IMR-90 (cell line): ENCODE results near the gene CALD1. TPM values are rescaled to one million over a fixed set of nuclear protein-coding genes. Genes with fewer than 3 reads are reported as not detected.
A peak's percentile ranks its signal among the peaks of the same experiment; 100 is the strongest.

Experiments
- ATAC-seq: fragments of 200-7000 bp; cut with Tn5 transposase; 2 replicates; pipeline ENCODE4 v1.9.1; 2020; ENCODE audit warnings: low read depth, mild to moderate bottlenecking, moderate library complexity
- BruUV-seq: library from RNA; stranded (reverse); fragments of 400-500 nt; replicated peaks from 2 replicates; lab custom pipeline; 2021; lab: Mats Ljungman, UMichigan
- CTCF ChIA-PET: fragments of 300-600 bp; formaldehyde crosslinking; extraction: SDS; loops from one replicate; lab custom pipeline; 2021; ENCODE audit warnings: antibody characterized with exemption; lab: Yijun Ruan, JAX
- POLR2A ChIA-PET: fragments of 300-600 bp; sonication (Branson Sonifier 250); formaldehyde crosslinking; loops from one replicate; lab custom pipeline; 2022; ENCODE audit warnings: antibody characterized with exemption; ENCODE audit not compliant: unreplicated experiment; lab: Charles Lee
- DNase-seq: peaks from one replicate; pipeline ENCODE4 v3.0.0; 2013
- H2AFZ ChIP-seq: replicated peaks from 2 replicates; pipeline ENCODE3; 2013; ENCODE audit warnings: low read length, mild to moderate bottlenecking; ENCODE audit not compliant: poor library complexity
- H2AK5ac ChIP-seq: 2 replicates; pipeline ENCODE4 v1.6.1; 2013; ENCODE audit warnings: low read depth, low read length, inconsistent platforms
- H2AK9ac ChIP-seq: replicated peaks from 2 replicates; pipeline ENCODE3; 2013; ENCODE audit warnings: mild to moderate bottlenecking, low read depth, low read length, moderate library complexity; ENCODE audit not compliant: poor library complexity
- H2BK120ac ChIP-seq: 2 replicates; pipeline ENCODE4 v1.6.1; 2013; ENCODE audit warnings: low read depth, low read length, inconsistent platforms
- H2BK15ac ChIP-seq: 3 replicates; pipeline ENCODE4 v1.6.1; 2013; ENCODE audit warnings: low read depth, low read length, inconsistent platforms
- H2BK20ac ChIP-seq: 2 replicates; pipeline ENCODE4 v1.6.1; 2013; ENCODE audit warnings: low read depth, mild to moderate bottlenecking, inconsistent platforms, low read length, moderate library complexity
- H2BK5ac ChIP-seq: 2 replicates; pipeline ENCODE4 v1.6.1; 2013; ENCODE audit warnings: mild to moderate bottlenecking, low read depth, low read length, inconsistent platforms; ENCODE audit not compliant: poor library complexity, severe bottlenecking
- H3K14ac ChIP-seq: replicated peaks from 2 replicates; pipeline ENCODE4 v1.6.1; 2013; ENCODE audit warnings: low read depth, low read length, inconsistent platforms
- H3K18ac ChIP-seq: 2 replicates; pipeline ENCODE4 v1.6.1; 2013; ENCODE audit warnings: low read depth, low read length, control low read depth
- H3K23ac ChIP-seq: 2 replicates; pipeline ENCODE4 v1.6.1; 2013; ENCODE audit warnings: low read depth, low read length, inconsistent platforms
- H3K27ac ChIP-seq: 2 replicates; pipeline ENCODE4 v1.5.1; 2013; ENCODE audit warnings: mild to moderate bottlenecking, control low read depth, low read length; ENCODE audit not compliant: insufficient read depth
- H3K27me3 ChIP-seq: 2 replicates; pipeline ENCODE4 v1.6.1; 2013; ENCODE audit warnings: low read length; ENCODE audit not compliant: control insufficient read depth, insufficient read depth
- H3K36me3 ChIP-seq: 2 replicates; pipeline ENCODE4 v1.6.1; 2013; ENCODE audit warnings: low read length, mixed read lengths; ENCODE audit not compliant: control insufficient read depth, insufficient read depth
- H3K4ac ChIP-seq: 2 replicates; pipeline ENCODE4 v1.6.1; 2013; ENCODE audit warnings: low read depth, low read length, inconsistent platforms
- H3K4me1 ChIP-seq: 2 replicates; pipeline ENCODE4 v1.6.1; 2013; ENCODE audit warnings: low read length, mixed read lengths; ENCODE audit not compliant: control insufficient read depth, insufficient read depth
- H3K4me2 ChIP-seq: 2 replicates; pipeline ENCODE4 v1.6.1; 2013; ENCODE audit warnings: low read depth, mild to moderate bottlenecking, control low read depth, low read length, moderate library complexity
- H3K4me3 ChIP-seq: 2 replicates; pipeline ENCODE4 v1.5.1; 2013; ENCODE audit warnings: low read depth, mild to moderate bottlenecking, control low read depth, low read length, moderate library complexity; ENCODE audit not compliant: insufficient read depth
- H3K56ac ChIP-seq: 2 replicates; pipeline ENCODE4 v1.6.1; 2013; ENCODE audit warnings: low read length, inconsistent platforms; ENCODE audit not compliant: insufficient read depth; ENCODE audit errors: extremely low read depth
- H3K79me1 ChIP-seq, 2 experiments: 2 replicates each; pipeline ENCODE4 v1.6.1; 2013; ENCODE audit warnings: low read length in 2 of 2, inconsistent platforms in 1 of 2, low read depth in 1 of 2
- H3K9ac ChIP-seq: 2 replicates; pipeline ENCODE4 v1.6.1; 2013; ENCODE audit warnings: low read depth, low read length, control low read depth
- H3K9me1 ChIP-seq: 2 replicates; pipeline ENCODE4 v1.6.1; 2013; ENCODE audit warnings: low read length, inconsistent platforms; ENCODE audit not compliant: insufficient read depth
- H3K9me3 ChIP-seq: 2 replicates; pipeline ENCODE4 v1.6.1; 2013; ENCODE audit warnings: low read length; ENCODE audit not compliant: control insufficient read depth, insufficient read depth
- H4K20me1 ChIP-seq: 2 replicates; pipeline ENCODE4 v1.6.1; 2013; ENCODE audit warnings: low read length, inconsistent platforms; ENCODE audit not compliant: insufficient read depth
- H4K5ac ChIP-seq: 2 replicates; pipeline ENCODE4 v1.6.1; 2013; ENCODE audit warnings: mild to moderate bottlenecking, low read depth, low read length, control low read depth
- H4K8ac ChIP-seq, 2 experiments: 2 replicates each; pipeline ENCODE4 v1.6.1; 2013; ENCODE audit warnings: low read depth in 2 of 2, low read length in 2 of 2, control low read depth in 1 of 2, inconsistent platforms in 1 of 2
- H4K91ac ChIP-seq: 2 replicates; pipeline ENCODE4 v1.6.1; 2013; ENCODE audit warnings: low read depth, low read length, inconsistent platforms; ENCODE audit not compliant: insufficient read depth
- BHLHE40 ChIP-seq: fragments of 150-350 bp; IDR thresholded peaks from 2 replicates; pipeline ENCODE4 v1.6.1; 2016; ENCODE audit warnings: mild to moderate bottlenecking, low read depth, low read length
- CEBPB ChIP-seq: IDR thresholded peaks from 2 replicates; pipeline ENCODE4 v1.6.1; 2012; ENCODE audit warnings: low read depth, low read length, improper control_type of control experiment
- CHD1 ChIP-seq: IDR thresholded peaks from 2 replicates; pipeline ENCODE4 v1.6.1; 2012; ENCODE audit warnings: low read depth, low read length, improper control_type of control experiment
- FOS ChIP-seq: fragments of 150-350 bp; IDR thresholded peaks from 2 replicates; pipeline ENCODE4 v1.6.1; 2016; ENCODE audit warnings: low read depth, low read length
- MAFK ChIP-seq: IDR thresholded peaks from 2 replicates; pipeline ENCODE4 v1.6.1; 2012; ENCODE audit warnings: low read depth, low read length, improper control_type of control experiment
- MXI1 ChIP-seq: IDR thresholded peaks from 2 replicates; pipeline ENCODE4 v1.6.1; 2012; ENCODE audit warnings: low read depth, mild to moderate bottlenecking, low read length, moderate library complexity, borderline replicate concordance
- NFE2L2 ChIP-seq: fragments of 150-350 bp; IDR thresholded peaks from 2 replicates; pipeline ENCODE4 v1.6.1; 2016; ENCODE audit warnings: low read depth, mild to moderate bottlenecking, low read length
- POLR2A ChIP-seq: IDR thresholded peaks from 2 replicates; pipeline ENCODE4 v1.6.1; 2012; ENCODE audit warnings: mild to moderate bottlenecking, low read depth, low read length
- RAD21 ChIP-seq: IDR thresholded peaks from 2 replicates; pipeline ENCODE4 v1.6.1; 2012; ENCODE audit warnings: low read length, improper control_type of control experiment
- RCOR1 ChIP-seq: IDR thresholded peaks from 2 replicates; pipeline ENCODE4 v1.6.1; 2012; ENCODE audit warnings: mild to moderate bottlenecking, low read length, improper control_type of control experiment; ENCODE audit not compliant: insufficient replicate concordance
- RFX5 ChIP-seq: IDR thresholded peaks from 2 replicates; pipeline ENCODE4 v1.8.0; 2012; ENCODE audit warnings: low read depth, mild to moderate bottlenecking, low read length, moderate library complexity
- WGBS, 2 experiments: methylation state at CpG; one replicate each; pipeline versions ENCODE4 v1.1.5 to v1.1.7; 2013; ENCODE audit warnings: missing lambda C conversion rate in 2 of 2; ENCODE audit not compliant: insufficient read length in 1 of 2; ENCODE audit errors: extremely low coverage in 2 of 2; 5-methylcytosine and 5-hydroxymethylcytosine counted together
- dilution Hi-C: fragments of 300-500 bp; cut with HindIII; formaldehyde crosslinking; loops from one replicate; pipeline ENCODE4 v1.14.3; 2018; ENCODE audit warnings: low sequenced_read_pairs; ENCODE audit not compliant: unreplicated experiment
- in situ Hi-C: fragments of 300-500 bp; cut with MboI; formaldehyde crosslinking; loops from 3 replicates; pipeline ENCODE4 v1.14.3; 2019; ENCODE audit warnings: low sequenced_read_pairs, inconsistent platforms, mixed read lengths
- intact Hi-C: fragments of 100-400 bp; cut with micrococcal nuclease; formaldehyde crosslinking; loops from 2 replicates; pipeline ENCODE4 v1.10.0; 2022
- polyA plus RNA-seq, 3 experiments: library from polyadenylated mRNA; depleted of rRNA; stranded (reverse); fragments of >200 nt; gene quantifications; 2 replicates each; pipeline ENCODE4 v1.2.3, GENCODE V29; 2012; ENCODE audit warnings: low replicate concordance in 1 of 3
- total RNA-seq: library from RNA; depleted of rRNA; stranded (reverse); fragments of >200 nt; gene quantifications from 2 replicates; pipeline ENCODE4 v1.2.3, GENCODE V29; 2012
- TF ChIP-seq, protein P1 (sequence below): conservative IDR thresholded peaks from 2 replicates; pipeline ENCODE4 v1.5.1; 2012; ENCODE audit warnings: mild to moderate bottlenecking, low read depth, low read length, improper control_type of control experiment
- TF ChIP-seq, protein P2 (sequence below): fragments of 150-350 bp; IDR thresholded peaks from 2 replicates; pipeline ENCODE4 v1.6.1; 2017; ENCODE audit warnings: mild to moderate bottlenecking, antibody characterized with exemption, low read length, low read depth
- TF ChIP-seq, protein P3 (sequence below): fragments of 150-350 bp; IDR thresholded peaks from 2 replicates; pipeline ENCODE4 v1.6.1; 2016; ENCODE audit warnings: low read depth, mild to moderate bottlenecking, low read length, moderate library complexity, borderline replicate concordance

The CALD1 gene
- total and polyA plus RNA-seq, 2 of the 4 experiments (the other 2 are of a cell fraction): 375 to 487 TPM

DNA sequence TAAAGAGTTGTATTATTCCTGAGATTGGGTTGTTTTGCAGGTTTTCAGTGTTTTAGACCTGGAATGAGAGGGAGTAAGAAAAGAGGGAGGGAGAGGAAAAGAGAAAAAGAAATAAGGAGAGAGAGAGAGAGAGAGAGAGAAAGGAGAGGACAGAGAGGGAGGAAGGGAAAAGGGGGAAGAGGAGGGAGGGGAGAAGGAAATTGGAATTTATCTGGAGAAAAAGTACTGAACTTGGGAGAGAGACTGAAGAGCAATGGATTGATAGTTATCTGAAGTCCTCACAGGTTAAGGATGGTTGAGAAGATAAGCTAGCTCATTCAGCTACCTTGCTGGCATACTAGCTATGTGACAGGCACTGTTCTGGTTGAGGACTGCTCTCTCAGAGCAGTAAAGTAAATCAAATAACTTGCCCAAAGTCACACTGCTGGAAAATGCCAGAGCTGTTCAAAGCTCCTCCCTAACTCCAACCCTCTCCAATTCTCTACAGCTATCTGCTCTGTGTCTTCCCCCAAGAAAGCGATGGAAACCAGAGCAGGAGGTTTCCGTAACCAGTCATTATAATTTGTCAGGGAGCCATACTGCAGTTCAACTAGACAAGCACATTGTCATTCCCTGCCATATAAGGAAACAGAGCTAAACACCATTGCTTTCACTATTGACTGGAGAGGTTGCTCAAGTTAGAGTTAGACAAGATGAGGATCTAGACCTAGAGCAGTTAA is 10.7 kb downstream of the CALD1 start:
- Histone ChIP-seq H3K27ac (peak overlapping the region; percentile 72; the same call in 1 of the 2 replicates), H4K91ac (no peak overlapping the region; the same call in 1 of the 2 replicates), H2BK5ac (peak overlapping the region; percentile 79), H3K23ac (peak overlapping the region; percentile 81; the same call in 1 of the 2 replicates), H3K4ac (peak overlapping the region; percentile 10), H4K8ac (peak overlapping the region in 1 of 2 experiments; percentile 51; a peak in 2 of 4 replicates), H3K9me3 (no peaks in the 10 kb centered on the region), H3K18ac (peak overlapping the region; percentile 38), H2AK5ac (no peak overlapping the region), H3K14ac (peak overlapping the region; percentile 39), H2BK15ac (peak overlapping the region; percentile 3; the same call in 1 of the 3 replicates), H3K4me3 (no peak overlapping the region), H3K9me1 (peaks cover 18% of the 10 kb centered on the region), H3K4me2 (peak overlapping the region; percentile 71), H2AFZ (no peak overlapping the region), H4K20me1 (peaks cover 99% of the 10 kb centered on the region), H3K36me3 (peaks cover 20% of the 10 kb centered on the region), H3K27me3 (no peaks in the 10 kb centered on the region), H3K9ac (peak overlapping the region; percentile 34), H2BK120ac (peak overlapping the region; percentile 12; the same call in 1 of the 2 replicates), H4K5ac (peak overlapping the region; percentile 2; the same call in 1 of the 2 replicates), H3K4me1 (peaks cover 18% of the 10 kb centered on the region), H3K56ac (no peak overlapping the region), H3K79me1 (peaks cover 0 to 64% of the 10 kb centered on the region in 2 experiments; a peak in 2 of 4 replicates), H2AK9ac (no peak overlapping the region), H2BK20ac (0 out of 2 replicates have a peak overlapping the region, but pooled peaks have one; percentile 7)
- ChIA-PET CTCF (interaction anchor here (0.6 to 1.2 kb wide), 6 partner anchors 23 to 110 kb away, joined by 3 to 4 read pairs (median 4); no protein-coding TSS in a partner anchor), POLR2A (interaction anchor here (0.6 to 0.7 kb wide), 2 partner anchors 100 to 137 kb away, joined by 3 read pairs; no protein-coding TSS in a partner anchor)
- in situ Hi-C loops (no loop called here), intact Hi-C loops (loop anchor here (5.0 kb wide), 1 partner anchor 162 kb away; no protein-coding TSS in a partner anchor), dilution Hi-C loops (no loop called here)
- ATAC-seq (peak; percentile 61), DNase-seq (peak; percentile 76)
- BruUV-seq: no TSS peak
- WGBS, 2 experiments: no CpG with 5 or more reads among the region's 2 CpGs
- TF ChIP-seq POLR2A (no peak; the same call in 1 of the 2 replicates), MAFK (no peak), FOS (no peak), NFE2L2 (no peak), RAD21 (no peak), CHD1 (no peak), MXI1 (no peak), BHLHE40 (no peak), CEBPB (no peak), RFX5 (no peak), RCOR1 (no peak)
- TF ChIP-seq, protein P1, sequence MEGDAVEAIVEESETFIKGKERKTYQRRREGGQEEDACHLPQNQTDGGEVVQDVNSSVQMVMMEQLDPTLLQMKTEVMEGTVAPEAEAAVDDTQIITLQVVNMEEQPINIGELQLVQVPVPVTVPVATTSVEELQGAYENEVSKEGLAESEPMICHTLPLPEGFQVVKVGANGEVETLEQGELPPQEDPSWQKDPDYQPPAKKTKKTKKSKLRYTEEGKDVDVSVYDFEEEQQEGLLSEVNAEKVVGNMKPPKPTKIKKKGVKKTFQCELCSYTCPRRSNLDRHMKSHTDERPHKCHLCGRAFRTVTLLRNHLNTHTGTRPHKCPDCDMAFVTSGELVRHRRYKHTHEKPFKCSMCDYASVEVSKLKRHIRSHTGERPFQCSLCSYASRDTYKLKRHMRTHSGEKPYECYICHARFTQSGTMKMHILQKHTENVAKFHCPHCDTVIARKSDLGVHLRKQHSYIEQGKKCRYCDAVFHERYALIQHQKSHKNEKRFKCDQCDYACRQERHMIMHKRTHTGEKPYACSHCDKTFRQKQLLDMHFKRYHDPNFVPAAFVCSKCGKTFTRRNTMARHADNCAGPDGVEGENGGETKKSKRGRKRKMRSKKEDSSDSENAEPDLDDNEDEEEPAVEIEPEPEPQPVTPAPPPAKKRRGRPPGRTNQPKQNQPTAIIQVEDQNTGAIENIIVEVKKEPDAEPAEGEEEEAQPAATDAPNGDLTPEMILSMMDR: no peak
- TF ChIP-seq, protein P2, sequence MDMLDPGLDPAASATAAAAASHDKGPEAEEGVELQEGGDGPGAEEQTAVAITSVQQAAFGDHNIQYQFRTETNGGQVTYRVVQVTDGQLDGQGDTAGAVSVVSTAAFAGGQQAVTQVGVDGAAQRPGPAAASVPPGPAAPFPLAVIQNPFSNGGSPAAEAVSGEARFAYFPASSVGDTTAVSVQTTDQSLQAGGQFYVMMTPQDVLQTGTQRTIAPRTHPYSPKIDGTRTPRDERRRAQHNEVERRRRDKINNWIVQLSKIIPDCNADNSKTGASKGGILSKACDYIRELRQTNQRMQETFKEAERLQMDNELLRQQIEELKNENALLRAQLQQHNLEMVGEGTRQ: no peak
- TF ChIP-seq, protein P3, sequence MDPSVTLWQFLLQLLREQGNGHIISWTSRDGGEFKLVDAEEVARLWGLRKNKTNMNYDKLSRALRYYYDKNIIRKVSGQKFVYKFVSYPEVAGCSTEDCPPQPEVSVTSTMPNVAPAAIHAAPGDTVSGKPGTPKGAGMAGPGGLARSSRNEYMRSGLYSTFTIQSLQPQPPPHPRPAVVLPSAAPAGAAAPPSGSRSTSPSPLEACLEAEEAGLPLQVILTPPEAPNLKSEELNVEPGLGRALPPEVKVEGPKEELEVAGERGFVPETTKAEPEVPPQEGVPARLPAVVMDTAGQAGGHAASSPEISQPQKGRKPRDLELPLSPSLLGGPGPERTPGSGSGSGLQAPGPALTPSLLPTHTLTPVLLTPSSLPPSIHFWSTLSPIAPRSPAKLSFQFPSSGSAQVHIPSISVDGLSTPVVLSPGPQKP: no peak
